H1 (cell line): ENCODE results near the gene GIMAP4. TPM values are rescaled to one million over a fixed set of nuclear protein-coding genes. Genes with fewer than 3 reads are reported as not detected.

Experiments used
- CTCF ChIA-PET: fragments of 300-600 bp; sonication (Branson Sonifier 250); formaldehyde crosslinking; loops from one replicate; lab custom pipeline; 2021; ENCODE audit not compliant: partially characterized antibody; lab: Charles Lee
- POLR2A ChIA-PET: fragments of 300-600 bp; sonication (Branson Sonifier 250); formaldehyde crosslinking; loops from one replicate; lab custom pipeline; 2021; ENCODE audit warnings: inconsistent platforms; ENCODE audit not compliant: partially characterized antibody; lab: Charles Lee
- DNase-seq, 2 experiments: peaks; one replicate each; pipeline versions ENCODE4 v3.0.0 to v3.0.0-alpha.2; 2010 to 2022; ENCODE audit warnings: low spot score in 2 of 2, low read depth in 1 of 2, mixed read lengths in 1 of 2
- FAIRE-seq: peaks from 2 replicates; lab custom pipeline; 2011; peaks lifted over from hg19 to GRCh38; lab: Jason Lieb, UNC
- H2AFZ ChIP-seq: 2 replicates; pipeline ENCODE4 v1.8.1; 2012; ENCODE audit warnings: low read length, inconsistent platforms
- H2AK5ac ChIP-seq: 2 replicates; pipeline ENCODE4 v1.6.1; 2013; ENCODE audit warnings: low read depth, low read length
- H2BK120ac ChIP-seq: replicated peaks from 2 replicates; pipeline ENCODE3; 2013; ENCODE audit warnings: low read depth, low read length, inconsistent platforms
- H2BK12ac ChIP-seq: 2 replicates; pipeline ENCODE4 v1.6.1; 2013; ENCODE audit warnings: low read depth, low read length
- H2BK15ac ChIP-seq: 2 replicates; pipeline ENCODE4 v1.6.1; 2013; ENCODE audit warnings: low read length
- H2BK20ac ChIP-seq: 2 replicates; pipeline ENCODE4 v1.6.1; 2013; ENCODE audit warnings: low read length
- H2BK5ac ChIP-seq: 2 replicates; pipeline ENCODE4 v1.6.1; 2013; ENCODE audit warnings: low read depth, low read length
- H3K14ac ChIP-seq: 2 replicates; pipeline ENCODE4 v1.6.1; 2013; ENCODE audit warnings: inconsistent platforms; ENCODE audit not compliant: insufficient read length
- H3K18ac ChIP-seq: 2 replicates; pipeline ENCODE4 v1.6.1; 2013; ENCODE audit warnings: low read length; ENCODE audit errors: extremely low read depth
- H3K23ac ChIP-seq: 2 replicates; pipeline ENCODE4 v1.6.1; 2013; ENCODE audit warnings: inconsistent platforms; ENCODE audit not compliant: insufficient read length
- H3K23me2 ChIP-seq: 2 replicates; pipeline ENCODE4 v1.6.1; 2013; ENCODE audit warnings: low read depth, low read length
- H3K27ac ChIP-seq: 2 replicates; pipeline ENCODE4 v1.6.1; 2011; ENCODE audit warnings: low read depth, low read length, inconsistent platforms
- H3K27me3 ChIP-seq, 4 experiments: replicated peaks in 1 of 4; 1 replicate in 1 of 4; 2 replicates in 3 of 4; pipeline versions ENCODE4 v1.6.1 to v1.8.1; 2011 to 2013; ENCODE audit warnings: low read length in 3 of 4, mild to moderate bottlenecking in 3 of 4, inconsistent platforms in 2 of 4, mixed read lengths in 2 of 4, moderate library complexity in 1 of 4; ENCODE audit not compliant: control insufficient read depth in 3 of 4, insufficient read depth in 3 of 4; ENCODE audit errors: extremely low read depth in 1 of 4
- H3K36me3 ChIP-seq, 4 experiments: 2 replicates each; pipeline versions ENCODE4 v1.6.1 to v1.8.1; 2011 to 2013; ENCODE audit warnings: mild to moderate bottlenecking in 4 of 4, low read length in 3 of 4, moderate library complexity in 2 of 4, control low read depth in 1 of 4, inconsistent platforms in 1 of 4; ENCODE audit not compliant: insufficient read depth in 4 of 4, control insufficient read depth in 2 of 4
- H3K4ac ChIP-seq: replicated peaks from 2 replicates; pipeline ENCODE3; 2013; ENCODE audit warnings: low read length, low read depth, mixed read lengths, inconsistent platforms; ENCODE audit not compliant: insufficient read length
- H3K4me1 ChIP-seq, 4 experiments: replicated peaks in 1 of 4; 1 replicate in 1 of 4; 2 replicates in 3 of 4; pipeline versions ENCODE4 v1.6.1 to v1.8.1; 2011 to 2013; ENCODE audit warnings: low read length in 3 of 4, inconsistent platforms in 2 of 4, mixed read lengths in 1 of 4; ENCODE audit not compliant: insufficient read depth in 4 of 4, control insufficient read depth in 3 of 4
- H3K4me2 ChIP-seq, 2 experiments: 2 replicates each; pipeline versions ENCODE4 v1.6.1 to v1.8.1; 2011 to 2013; ENCODE audit warnings: low read depth in 2 of 2, low read length in 2 of 2, control low read depth in 1 of 2, inconsistent platforms in 1 of 2, mild to moderate bottlenecking in 1 of 2; ENCODE audit not compliant: insufficient read depth in 1 of 2
- H3K4me3 ChIP-seq, 4 experiments: fragments of 200-600, 300-600 bp in 1 of 4; sonication (generic), shearing (Covaris generic), sonication (Bioruptor Twin) in 1 of 4; 2 replicates each; pipeline versions ENCODE4 v1.5.1 to v1.8.1; 2011 to 2016; ENCODE audit warnings: low read length in 4 of 4, low read depth in 3 of 4, control low read depth in 2 of 4, inconsistent platforms in 2 of 4, mild to moderate bottlenecking in 2 of 4, mixed read lengths in 1 of 4, moderate library complexity in 1 of 4; ENCODE audit not compliant: insufficient read depth in 2 of 4; ENCODE audit errors: extremely low read depth in 1 of 4
- H3K56ac ChIP-seq: replicated peaks from 2 replicates; pipeline ENCODE3; 2013; ENCODE audit warnings: low read depth, mild to moderate bottlenecking, mixed read lengths, low read length, inconsistent platforms; ENCODE audit not compliant: insufficient read length
- H3K79me1 ChIP-seq: 2 replicates; pipeline ENCODE4 v1.6.1; 2013; ENCODE audit warnings: low read depth, low read length, control low read depth
- H3K79me2 ChIP-seq, 2 experiments: 2 replicates each; pipeline versions ENCODE4 v1.6.1 to v1.8.1; 2012 to 2013; ENCODE audit warnings: low read length in 2 of 2, mild to moderate bottlenecking in 2 of 2, inconsistent platforms in 1 of 2; ENCODE audit not compliant: insufficient read depth in 2 of 2, control insufficient read depth in 1 of 2
- H3K9ac ChIP-seq, 4 experiments: replicated peaks in 1 of 4; 1 replicate in 1 of 4; 2 replicates in 3 of 4; pipeline versions ENCODE4 v1.6.1 to v1.8.1; 2011 to 2013; ENCODE audit warnings: low read depth in 3 of 4, low read length in 3 of 4, control low read depth in 2 of 4, mild to moderate bottlenecking in 2 of 4, moderate library complexity in 2 of 4, inconsistent platforms in 1 of 4; ENCODE audit errors: extremely low read depth in 1 of 4
- H3K9me3 ChIP-seq, 2 experiments: 2 replicates each; pipeline versions ENCODE4 v1.6.1 to v1.8.1; 2012 to 2013; ENCODE audit warnings: mild to moderate bottlenecking in 2 of 2, moderate library complexity in 2 of 2, control low read depth in 1 of 2, inconsistent platforms in 1 of 2, low read depth in 1 of 2, low read length in 1 of 2, mixed read lengths in 1 of 2; ENCODE audit not compliant: insufficient read depth in 2 of 2
- H4K20me1 ChIP-seq, 2 experiments: replicated peaks in 1 of 2; 2 replicates each; pipeline versions ENCODE3 to v1.8.1; 2011 to 2013; ENCODE audit warnings: inconsistent platforms in 2 of 2, low read length in 2 of 2, mild to moderate bottlenecking in 1 of 2; ENCODE audit not compliant: insufficient read depth in 2 of 2, control insufficient read depth in 1 of 2
- H4K5ac ChIP-seq: 2 replicates; pipeline ENCODE4 v1.6.1; 2013; ENCODE audit warnings: low read length, low read depth, mixed read lengths, inconsistent platforms; ENCODE audit not compliant: insufficient read length
- H4K8ac ChIP-seq: 2 replicates; pipeline ENCODE4 v1.8.0; 2013; ENCODE audit warnings: mild to moderate bottlenecking, moderate library complexity, low read length, inconsistent platforms; ENCODE audit not compliant: insufficient read depth; ENCODE audit errors: extremely low read depth
- H4K91ac ChIP-seq: replicated peaks from 2 replicates; pipeline ENCODE3; 2013; ENCODE audit warnings: low read length, mixed read lengths, inconsistent platforms; ENCODE audit not compliant: insufficient read length
- ASH2L ChIP-seq: fragments of 200-600, 300-600 bp; sonication (generic); IDR thresholded peaks from one replicate; pipeline ENCODE4 v1.7.1; 2017; ENCODE audit warnings: low read length
- CBX5 ChIP-seq: fragments of 300-800, 300-1000 bp; sonication (generic); IDR thresholded peaks from 2 replicates; pipeline ENCODE4 v1.7.1; 2016; ENCODE audit warnings: antibody characterized with exemption, low read length, low read depth
- CTBP2 ChIP-seq: IDR thresholded peaks from 2 replicates; pipeline ENCODE4 v1.7.0; 2011; ENCODE audit warnings: borderline replicate concordance, mild to moderate bottlenecking, moderate library complexity, mixed read lengths, low read length; ENCODE audit not compliant: insufficient read depth, insufficient read length
- CTCF ChIP-seq, 3 experiments: IDR thresholded peaks; 1 replicate in 2 of 3; 2 replicates in 1 of 3; pipeline versions ENCODE4 v1.5.1 to v1.6.1; 2011; ENCODE audit warnings: low read length in 3 of 3, mild to moderate bottlenecking in 3 of 3, inconsistent platforms in 2 of 3, low read depth in 1 of 3, moderate library complexity in 1 of 3; ENCODE audit not compliant: insufficient read depth in 1 of 3; ENCODE audit errors: control extremely low read depth in 1 of 3
- EGR1 ChIP-seq: IDR thresholded peaks from 2 replicates; pipeline ENCODE4 v1.6.1; 2011; ENCODE audit warnings: low read depth, low read length, borderline replicate concordance
- EP300 ChIP-seq, 2 experiments: IDR thresholded peaks; 1 replicate in 1 of 2; 2 replicates in 1 of 2; pipeline ENCODE4 v1.6.1; 2011 to 2012; ENCODE audit warnings: low read depth in 2 of 2, low read length in 2 of 2, mild to moderate bottlenecking in 2 of 2, borderline replicate concordance in 1 of 2, inconsistent platforms in 1 of 2, moderate library complexity in 1 of 2
- SP1 ChIP-seq: IDR thresholded peaks from 2 replicates; pipeline ENCODE4 v1.6.1; 2011; ENCODE audit warnings: low read depth, low read length
- USF2 ChIP-seq: IDR thresholded peaks from 2 replicates; pipeline ENCODE4 v1.6.1; 2011; ENCODE audit warnings: low read length, improper control_type of control experiment
- WGBS, 2 experiments: shearing (Covaris generic) in 1 of 2; methylation state at CpG; one replicate each; pipeline versions ENCODE4 v1.1.6 to v1.1.7; 2013 to 2015; ENCODE audit warnings: low lambda C conversion rate in 2 of 2, mixed read lengths in 2 of 2, inconsistent platforms in 1 of 2, low coverage in 1 of 2, missing lambda C conversion rate in 1 of 2; ENCODE audit not compliant: insufficient replicate concordance in 2 of 2, insufficient coverage in 1 of 2, insufficient read length in 1 of 2; ENCODE audit errors: extremely low coverage in 1 of 2, missing lambda C conversion rate in 1 of 2; 5-methylcytosine and 5-hydroxymethylcytosine counted together
- polyA plus RNA-seq, 7 experiments: library from polyadenylated mRNA; depleted of rRNA in 3 of 7; stranded (reverse) in 5 of 7; unstranded in 2 of 7; fragments of >200 nt in 5 of 7; fragments of 200-250 nt in 2 of 7; gene quantifications; 1 replicate in 5 of 7; 2 replicates in 1 of 7; 4 replicates in 1 of 7; pipeline versions ENCODE4 v1.2.1 to v1.2.3, GENCODE V29; 2011 to 2013; ENCODE audit warnings: missing spikeins in 2 of 7, mixed read lengths in 2 of 7
- total RNA-seq: library from RNA; stranded (reverse); fragmentation: NEBNext Ultra II Directional; extraction: Animal tissue kit (Norgen Biotek cat#: 25700); gene quantifications from 2 replicates; pipeline ENCODE4 v1.2.1, GENCODE V29; 2021

GIMAP4 gene
- total and polyA plus RNA-seq, 2 of the 8 experiments (the other 6 are each of a cell fraction or from before 2014, with no cell fraction given): 0.20 to 0.22 TPM

GRCh38 chr7:150612925-150613324, 45.7 kb downstream of the GIMAP4 start:
- H3K56ac ChIP-seq: no peak overlapping the region
- no peak overlapping the region for H3K23ac ChIP-seq
- no peak overlapping the region for H3K14ac ChIP-seq
- no peak overlapping the region for H3K9ac ChIP-seq
- TF ChIP-seq ASH2L (no peak), EP300 (IDR thresholded peaks at IDR 0.05; ENCODE audit: borderline replicate concordance in 1 of 2, low read depth in 2 of 2, low read length in 2 of 2) (no peak), USF2 (no peak), CBX5 (no peak), EGR1 (no peak), CTCF (IDR thresholded peaks at IDR 0.05; ENCODE audit: control extremely low read depth in 1 of 3, insufficient read depth in 1 of 3, low read depth in 1 of 3, low read length in 3 of 3) (no peak), CTBP2 (no peak), SP1 (no peak)
- H3K23me2 ChIP-seq: no peaks in the 10 kb centered on the region
- H3K79me2 ChIP-seq: no peaks in the 10 kb centered on the region
- H3K36me3 ChIP-seq: no peaks in the 10 kb centered on the region
- no peak overlapping the region for H2BK15ac ChIP-seq
- H3K4me3 ChIP-seq: no peak overlapping the region
- H2BK12ac ChIP-seq: no peak overlapping the region
- H3K9me3 ChIP-seq: no peaks in the 10 kb centered on the region
- H2AFZ ChIP-seq: no peak overlapping the region
- H3K18ac ChIP-seq: no peak overlapping the region
- H4K8ac ChIP-seq: no peak overlapping the region
- CTCF ChIA-PET: no interaction called here
- POLR2A ChIA-PET: no interaction called here
- H3K4me2 ChIP-seq: no peak overlapping the region
- H4K91ac ChIP-seq: no peak overlapping the region
- no peaks in the 10 kb centered on the region for H3K27me3 ChIP-seq
- H2AK5ac ChIP-seq: no peak overlapping the region
- no peaks in the 10 kb centered on the region for H4K20me1 ChIP-seq
- H3K79me1 ChIP-seq: no peaks in the 10 kb centered on the region
- H3K4ac ChIP-seq: no peak overlapping the region
- no peak overlapping the region for H3K27ac ChIP-seq
- H2BK120ac ChIP-seq: no peak overlapping the region
- H2BK20ac ChIP-seq: no peak overlapping the region
- H3K4me1 ChIP-seq: no peaks in the 10 kb centered on the region
- no peak overlapping the region for H2BK5ac ChIP-seq
- no peak for FAIRE-seq
- no peak for DNase-seq
- H4K5ac ChIP-seq: no peak overlapping the region
- 85% methylated on average over 3 of the region's 3 CpGs; no CpG with 5 or more reads in 1 of the 2 experiments for WGBS, 2 experiments
